ENCODE data around the gene APBA3. TPM values are rescaled to one million over a fixed set of nuclear protein-coding genes. Genes with fewer than 3 reads are reported as not detected.

The APBA3 gene
- total and polyA plus RNA-seq, 2 of the 4 experiments (the other 2 are of a cell fraction) = 9.5 to 18.4 TPM

DNA sequence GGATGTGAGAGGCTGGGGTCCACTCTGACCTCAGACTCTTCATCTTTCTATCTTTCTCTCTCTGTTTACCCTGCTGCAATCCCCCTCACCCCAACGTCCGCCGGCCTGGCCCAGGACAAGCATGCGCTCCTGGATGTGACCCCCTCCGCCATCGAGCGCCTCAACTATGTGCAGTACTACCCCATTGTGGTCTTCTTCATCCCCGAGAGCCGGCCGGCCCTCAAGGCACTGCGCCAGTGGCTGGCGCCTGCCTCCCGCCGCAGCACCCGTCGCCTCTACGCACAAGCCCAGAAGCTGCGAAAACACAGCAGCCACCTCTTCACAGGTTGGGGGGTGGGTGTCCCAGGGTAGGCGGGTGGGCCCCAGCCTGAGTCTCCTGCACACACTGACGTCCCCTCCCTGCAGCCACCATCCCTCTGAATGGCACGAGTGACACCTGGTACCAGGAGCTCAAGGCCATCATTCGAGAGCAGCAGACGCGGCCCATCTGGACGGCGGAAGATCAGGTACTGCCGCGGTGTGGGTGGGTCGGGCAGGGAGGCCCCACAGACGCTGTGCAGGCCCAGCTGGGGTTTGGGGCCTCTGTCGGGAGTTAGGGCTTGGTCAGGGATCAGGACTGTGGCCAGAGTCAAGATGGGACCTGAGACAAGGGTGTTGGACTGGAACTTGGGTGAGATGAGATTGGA lies 15.0 kb downstream of the APBA3 start:
- intact Hi-C loops (cut with micrococcal nuclease) = no loop called here
- Histone ChIP-seq H4K5ac (ENCODE audit: low read depth, low read length) (no peak overlapping the region), H3K4me2 (ENCODE audit: low read depth, low read length) (no peak overlapping the region), H3K14ac (replicated peaks; ENCODE audit: low read depth, low read length) (no peak overlapping the region), H2BK20ac (ENCODE audit: low read depth, low read length) (no peak overlapping the region), H3K27ac (ENCODE audit: insufficient read depth, low read length) (no peak overlapping the region), H3K18ac (ENCODE audit: low read depth, low read length) (no peak overlapping the region), H3K79me1 (ENCODE audit: low read depth in 1 of 2, low read length in 2 of 2) (no peaks in the 10 kb centered on the region), H3K27me3 (ENCODE audit: control insufficient read depth, insufficient read depth, low read length) (peaks cover 7% of the 10 kb centered on the region), H3K23ac (ENCODE audit: low read depth, low read length) (no peak overlapping the region), H2BK15ac (ENCODE audit: low read depth, low read length) (no peak overlapping the region), H2BK120ac (ENCODE audit: low read depth, low read length) (no peak overlapping the region), H4K91ac (ENCODE audit: insufficient read depth, low read depth, low read length) (no peak overlapping the region), H3K4me1 (ENCODE audit: control insufficient read depth, insufficient read depth, low read length) (no peaks in the 10 kb centered on the region), H3K36me3 (ENCODE audit: control insufficient read depth, insufficient read depth, low read length) (peaks cover 10% of the 10 kb centered on the region; the same call in 1 of the 2 replicates), H3K56ac (ENCODE audit: extremely low read depth, insufficient read depth, low read length) (no peak overlapping the region), H2BK5ac (ENCODE audit: low read depth, low read length, poor library complexity, severe bottlenecking) (no peak overlapping the region), H3K4me3 (ENCODE audit: insufficient read depth, low read depth, low read length) (no peak overlapping the region), H3K4ac (ENCODE audit: low read depth, low read length) (no peak overlapping the region), H3K9ac (ENCODE audit: low read depth, low read length) (no peak overlapping the region), H2AK9ac (replicated peaks; ENCODE audit: low read depth, low read length, poor library complexity) (no peak overlapping the region), H2AK5ac (ENCODE audit: low read depth, low read length) (no peak overlapping the region), H4K8ac (ENCODE audit: low read depth in 2 of 2, low read length in 2 of 2) (no peak overlapping the region), H3K9me3 (ENCODE audit: control insufficient read depth, insufficient read depth, low read length) (peaks cover 2% of the 10 kb centered on the region; the same call in 1 of the 2 replicates), H3K9me1 (ENCODE audit: insufficient read depth, low read length) (no peaks in the 10 kb centered on the region), H2AFZ (replicated peaks; ENCODE audit: low read length, poor library complexity) (no peak overlapping the region), H4K20me1 (ENCODE audit: insufficient read depth, low read length) (no peaks in the 10 kb centered on the region)
- POLR2A ChIA-PET (ENCODE audit: unreplicated experiment) = no interaction called here
- ATAC-seq (ENCODE audit: low read depth) (no peak), DNase-seq (no peak)
- no TSS peak for BruUV-seq (replicated peaks)
- WGBS, 2 experiments (ENCODE audit: extremely low coverage in 2 of 2, insufficient read length in 1 of 2) = 47% methylated on average over 9 of the region's 31 CpGs; no CpG with 5 or more reads in 1 of the 2 experiments
- dilution Hi-C loops (cut with HindIII; ENCODE audit: low sequenced_read_pairs, unreplicated experiment) = no loop called here
- TF ChIP-seq FOS (IDR thresholded peaks at IDR 0.05; ENCODE audit: low read depth, low read length) = no peak
- no peak for TF ChIP-seq RAD21 (IDR thresholded peaks at IDR 0.05; ENCODE audit: low read length)
- CTCF ChIA-PET = no interaction called here
- in situ Hi-C loops (cut with MboI; ENCODE audit: low sequenced_read_pairs) = no loop called here
